HPDE6-E6E7 (cell line): Measurements from ENCODE around the gene BTG1.
"Not testable (repeated sequence)": the region's sequence is repeated elsewhere in the genome, so short reads cannot be mapped to it uniquely, and the experiment has no call there.

Source experiments
- DNase-seq: peaks from one replicate; pipeline ENCODE4 v3.0.0; 2011; ENCODE audit warnings: missing footprints; ENCODE audit errors: extremely low spot score

Gene BTG1

GRCh38 chr12:92098594-92099380, 46.9 kb downstream of the BTG1 start:
- no peak for DNase-seq

GRCh38 chr12:92096346-92097136, 49.1 kb downstream of the BTG1 start:
- DNase-seq: no peak

GRCh38 chr12:92094751-92095161, 50.9 kb downstream of the BTG1 start:
- no peak for DNase-seq

- DNase-seq: not testable (repeated sequence)
These were observed 51.3 kb downstream of the BTG1 start for GRCh38 chr12:92094301-92094700.
